Stimulated activated CD4-positive, alpha-beta T cell treated with anti-CD3 and anti-CD28 coated beads, Interleukin-15, amount 100 ng/mL, for 48 hours (primary cell): Measurements from ENCODE around the gene TXNRD2.

Source experiments
- DNase-seq, 2 donors: peaks; one replicate each; pipeline ENCODE4 v3.0.0-alpha.2; 2020; ENCODE audit warnings: low read depth in 2 of 2

TXNRD2 gene

GRCh38 chr22:19825904-19826618, 115.6 kb downstream of the TXNRD2 start:
- DNase-seq: no peak
